GM19328 (cell line): ENCODE results near the gene TPST1.
"Not testable (repeated sequence)": the region's sequence is repeated elsewhere in the genome, so short reads cannot be mapped to it uniquely, and the experiment has no call there.

Experiments
- ATAC-seq: cut with Tn5 transposase; IDR thresholded peaks from one replicate; pipeline ENCODE4 v1.9.1; 2021; ENCODE audit warnings: mild to moderate bottlenecking, moderate library complexity; ENCODE audit not compliant: unreplicated experiment

The TPST1 gene

GRCh38 chr7:66324985-66325384 lies 119.9 kb downstream of the TPST1 start:
- ATAC-seq = not testable (repeated sequence)

- no peak for ATAC-seq
Observed at GRCh38 chr7:66326501-66327215, 121.5 kb downstream of the TPST1 start.

GRCh38 chr7:66330961-66331360 lies 125.8 kb downstream of the TPST1 start:
- no peak for ATAC-seq

- ATAC-seq = no peak
Observed at GRCh38 chr7:66331883-66332282, 126.7 kb downstream of the TPST1 start.

GRCh38 chr7:66333443-66333842 lies 128.3 kb downstream of the TPST1 start:
- ATAC-seq = no peak

- no peak for ATAC-seq
Observed at GRCh38 chr7:66335318-66335717, 130.2 kb downstream of the TPST1 start.

- no peak for ATAC-seq
Observed at GRCh38 chr7:66336760-66337159, 131.6 kb downstream of the TPST1 start.

GRCh38 chr7:66339141-66339540 lies 134.0 kb downstream of the TPST1 start:
- no peak for ATAC-seq

- no peak for ATAC-seq
Observed at GRCh38 chr7:66344166-66344565, 139.0 kb downstream of the TPST1 start.

GRCh38 chr7:66348531-66348930 lies 143.4 kb downstream of the TPST1 start:
- no peak for ATAC-seq

- ATAC-seq = no peak
Observed at GRCh38 chr7:66348959-66349358, 143.8 kb downstream of the TPST1 start.

- no peak for ATAC-seq
Observed at GRCh38 chr7:66352071-66352470, 146.9 kb downstream of the TPST1 start.

- no peak for ATAC-seq
Observed at GRCh38 chr7:66353547-66353946, 148.4 kb downstream of the TPST1 start.

GRCh38 chr7:66355756-66356155 lies 150.6 kb downstream of the TPST1 start:
- ATAC-seq = no peak

- ATAC-seq = no peak
Observed at GRCh38 chr7:66356277-66356721, 151.2 kb downstream of the TPST1 start.

GRCh38 chr7:66357087-66357486 lies 152.0 kb downstream of the TPST1 start:
- ATAC-seq = no peak

GRCh38 chr7:66359656-66360211 lies 154.6 kb downstream of the TPST1 start:
- ATAC-seq = no peak

- no peak for ATAC-seq
Observed at GRCh38 chr7:66362136-66362535, 157.0 kb downstream of the TPST1 start.

GRCh38 chr7:66363635-66364034 lies 158.5 kb downstream of the TPST1 start:
- ATAC-seq = no peak

- ATAC-seq = not testable (repeated sequence)
Observed at GRCh38 chr7:66365031-66365430, 159.9 kb downstream of the TPST1 start.

- ATAC-seq = no peak
Observed at GRCh38 chr7:66371096-66371824, 166.1 kb downstream of the TPST1 start.
